GM21367 (cell line): ENCODE measurements around the gene ZMYND8.

Experiments used
- ATAC-seq: cut with Tn5 transposase; IDR thresholded peaks from one replicate; pipeline ENCODE4 v1.9.1; 2021; ENCODE audit not compliant: unreplicated experiment

The ZMYND8 gene

DNA sequence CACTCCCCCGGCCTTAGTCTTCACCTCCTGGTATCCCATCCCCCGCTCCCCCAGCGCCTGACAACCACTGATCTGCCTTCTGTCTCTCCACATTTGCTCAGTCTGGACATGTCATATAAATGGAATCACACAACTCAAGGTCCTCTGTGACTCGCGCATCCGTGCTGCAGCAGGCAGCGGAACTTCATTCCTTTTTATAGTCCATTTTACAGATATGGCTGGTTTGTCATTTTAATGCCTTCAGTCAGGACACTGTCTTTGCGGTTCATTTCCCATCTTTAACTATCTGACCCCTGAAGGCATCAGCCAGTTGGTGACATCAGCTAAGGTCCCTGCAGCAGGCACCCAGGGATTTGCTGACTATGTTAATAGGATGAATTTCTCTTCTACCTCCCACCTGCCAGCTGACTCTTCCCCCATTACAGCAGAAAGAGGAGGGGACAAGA, 125.7 kb downstream of the ZMYND8 start:
- ATAC-seq = no peak

DNA sequence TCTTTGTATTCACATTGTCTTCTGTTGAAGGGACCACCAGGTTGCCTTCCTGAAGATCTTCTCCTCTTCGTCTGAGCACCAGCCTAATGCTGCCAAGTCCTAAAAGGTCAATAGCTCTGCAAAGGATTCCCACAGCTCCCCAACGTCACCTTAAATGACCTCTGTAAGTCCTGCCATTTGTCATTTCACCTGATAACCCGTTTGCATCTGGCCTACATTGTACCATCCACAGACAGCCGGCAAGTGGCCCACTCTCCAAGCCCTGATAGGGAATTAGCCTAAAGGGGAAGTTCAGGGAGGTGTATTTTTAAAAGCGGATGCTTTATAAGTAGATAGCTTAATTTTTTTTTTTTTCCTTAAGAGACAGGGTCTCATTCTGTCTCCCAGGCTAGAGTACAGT, 127.8 kb downstream of the ZMYND8 start:
- no peak for ATAC-seq

DNA sequence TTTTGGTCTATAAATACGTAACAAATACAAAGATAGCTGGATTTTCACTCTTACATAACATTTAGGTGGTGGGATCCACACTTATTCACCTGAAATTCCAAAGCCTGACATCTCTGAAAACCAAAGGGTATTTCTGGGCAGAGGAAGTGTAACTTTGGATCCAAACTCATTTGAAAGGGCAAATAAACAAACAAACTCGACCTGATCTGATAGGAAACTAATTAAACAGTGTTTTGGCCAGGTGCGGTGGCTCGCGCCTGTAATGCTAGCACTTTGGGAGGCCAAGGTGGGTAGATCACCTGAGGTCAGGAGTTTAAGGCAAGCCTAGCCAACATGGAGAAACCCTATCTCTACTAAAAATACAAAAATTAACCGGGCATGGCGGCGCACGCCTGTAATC, 128.9 kb downstream of the ZMYND8 start:
- no peak for ATAC-seq

DNA sequence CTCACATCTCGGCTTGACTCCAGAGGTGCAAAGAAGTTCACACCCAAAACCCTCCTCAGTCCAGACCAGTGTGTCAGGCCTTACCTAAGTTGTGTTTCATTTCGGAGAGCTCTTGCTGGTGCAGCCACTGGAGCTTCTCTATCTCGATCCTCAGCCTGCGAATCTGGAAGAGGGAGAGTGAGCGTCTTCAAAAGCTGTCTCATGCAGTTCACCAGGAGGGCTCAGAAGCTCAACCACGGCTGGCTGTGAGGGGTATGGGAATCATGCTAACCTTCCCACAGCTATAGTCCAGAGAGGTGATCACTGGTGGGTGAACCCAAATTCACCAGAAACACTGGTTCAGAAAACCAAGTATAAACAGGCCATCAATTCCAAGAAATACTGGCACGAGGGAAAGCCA, 129.4 kb downstream of the ZMYND8 start:
- no peak for ATAC-seq

DNA sequence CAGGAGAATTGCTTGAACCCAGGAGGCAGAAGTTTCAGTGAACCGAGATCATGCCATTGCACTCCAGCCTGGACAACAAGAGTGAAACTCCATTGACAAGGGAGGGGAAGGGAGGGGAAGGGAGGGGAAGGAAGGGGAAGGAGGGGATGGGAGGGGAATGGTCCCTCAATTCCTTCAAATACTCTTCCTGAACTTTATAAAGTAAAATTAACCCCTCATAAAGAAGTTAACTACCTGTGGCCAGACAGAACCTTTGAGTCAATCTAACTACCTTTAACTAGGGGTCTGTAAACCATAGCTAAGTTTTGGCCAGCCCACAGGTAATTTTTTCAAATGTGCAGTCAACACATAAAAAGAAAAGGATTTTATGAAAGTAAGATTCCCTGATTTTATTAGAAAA, 131.0 kb downstream of the ZMYND8 start:
- ATAC-seq = no peak

DNA sequence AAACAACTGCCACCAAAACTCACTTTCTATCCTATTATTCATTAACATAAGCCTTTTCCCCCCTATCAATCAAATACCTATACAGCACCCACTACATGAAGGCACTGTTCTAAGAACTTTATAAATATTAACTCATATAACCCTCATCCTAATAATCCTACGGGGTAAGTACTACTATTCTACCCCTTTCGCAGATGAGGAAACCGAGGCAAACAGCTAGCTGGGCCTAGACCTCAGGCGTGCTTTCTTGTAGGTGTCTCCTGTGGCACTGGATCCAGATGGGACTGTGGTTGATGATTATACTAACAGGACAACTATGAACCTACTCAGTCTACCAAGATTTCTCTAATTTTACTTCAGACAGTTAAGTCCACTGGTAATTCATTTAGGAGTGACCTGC, 131.6 kb downstream of the ZMYND8 start:
- no peak for ATAC-seq

DNA sequence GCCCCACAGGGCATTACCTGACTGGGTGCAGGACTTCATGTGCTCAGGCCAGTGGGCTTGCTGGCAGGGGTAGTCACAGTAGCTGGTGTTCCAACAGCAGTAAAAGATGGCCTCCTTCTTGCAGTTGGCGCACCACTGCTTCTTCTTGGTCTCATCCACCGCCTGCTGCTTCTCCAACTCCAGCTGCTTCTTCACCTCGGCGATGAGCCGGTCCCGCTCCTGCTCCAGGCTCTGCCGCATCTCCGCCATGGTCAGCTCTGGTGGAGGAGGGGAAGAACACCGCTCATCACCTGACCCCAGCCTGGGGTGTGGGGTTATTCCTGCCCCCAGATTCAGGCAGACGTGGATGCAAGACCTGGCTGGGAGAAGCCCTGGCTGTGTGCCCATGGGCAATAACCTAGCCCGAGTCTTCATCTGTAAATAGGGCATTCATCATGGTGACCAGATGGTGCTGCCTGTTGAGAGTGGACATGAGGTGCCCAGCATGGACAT, 132.2 kb downstream of the ZMYND8 start:
- no peak for ATAC-seq

DNA sequence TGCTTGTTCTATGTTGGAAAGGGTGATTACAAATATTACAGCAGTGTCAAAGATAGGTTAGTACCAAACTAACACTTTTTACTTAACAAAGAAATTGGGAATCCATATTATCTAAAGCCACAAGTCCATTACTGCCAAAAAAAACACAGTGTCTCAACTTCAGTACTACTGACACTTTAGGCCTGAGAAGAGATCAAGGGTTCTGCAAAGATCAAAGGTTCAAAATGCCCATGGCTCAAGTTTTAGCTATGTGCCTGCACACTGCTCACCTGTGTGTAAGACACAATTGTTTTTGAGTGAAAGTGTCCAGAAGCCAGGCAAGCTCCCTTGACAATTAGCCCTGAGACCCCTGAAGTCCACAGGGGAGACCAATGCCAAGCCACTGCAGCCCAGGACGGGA, 132.6 kb downstream of the ZMYND8 start:
- no peak for ATAC-seq

DNA sequence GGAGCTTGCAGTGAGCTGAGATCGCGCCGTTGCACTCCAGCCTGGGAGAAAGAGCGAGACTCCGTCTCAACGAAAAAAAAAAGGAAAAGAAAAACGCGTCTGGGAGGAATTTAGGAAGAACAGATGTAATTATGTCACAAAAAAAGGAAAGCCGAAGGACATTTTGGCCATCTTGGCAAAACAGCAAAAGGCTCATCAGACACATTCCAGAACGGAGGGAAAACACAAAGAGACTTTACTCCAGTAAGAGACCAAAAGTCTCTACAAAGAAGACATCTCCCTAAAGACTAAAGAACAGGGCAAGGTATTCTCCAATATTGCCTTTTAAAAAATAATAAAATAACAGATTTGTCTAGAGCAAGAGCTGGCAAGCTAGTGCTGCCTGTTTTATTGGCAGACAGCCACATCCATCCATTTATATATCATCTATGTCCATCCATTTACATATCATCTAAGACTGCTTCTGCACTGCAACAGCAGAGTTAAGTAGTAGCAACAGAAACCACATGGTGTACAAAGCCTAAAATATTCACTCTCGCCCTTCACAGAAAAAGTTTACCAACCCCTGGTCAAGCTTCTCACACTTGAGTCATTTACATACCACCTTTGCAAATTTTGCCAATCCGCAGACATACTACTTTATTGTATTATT, 133.9 kb downstream of the ZMYND8 start:
- no peak for ATAC-seq

DNA sequence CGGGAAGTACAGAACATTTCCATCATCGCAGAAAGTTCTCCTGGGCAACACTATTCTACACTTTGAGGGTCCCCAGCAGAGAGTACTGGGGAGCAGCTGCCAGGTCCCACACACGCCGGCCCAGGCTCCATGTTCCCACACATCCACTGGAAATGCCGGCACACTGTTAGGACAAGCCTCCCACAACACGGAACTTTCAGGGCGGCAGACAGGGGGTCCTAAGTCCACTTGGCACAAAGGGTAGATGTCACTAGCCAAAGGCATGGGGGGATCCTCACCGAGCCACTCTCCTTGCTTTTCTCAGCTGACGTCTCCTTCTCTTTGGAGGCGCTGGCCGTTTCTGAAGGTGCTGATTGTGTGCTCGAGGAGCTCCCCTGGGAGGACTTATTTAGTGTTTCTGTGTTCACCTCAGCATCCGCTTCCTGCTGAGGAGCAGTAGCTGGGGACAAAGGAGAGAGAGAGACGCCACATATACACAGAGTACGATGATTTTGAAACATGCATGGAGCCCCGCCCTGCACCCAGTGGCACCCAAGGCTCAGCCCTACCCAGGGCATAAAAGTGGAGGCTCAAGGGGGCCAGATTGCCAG, 135.4 kb downstream of the ZMYND8 start:
- no peak for ATAC-seq

DNA sequence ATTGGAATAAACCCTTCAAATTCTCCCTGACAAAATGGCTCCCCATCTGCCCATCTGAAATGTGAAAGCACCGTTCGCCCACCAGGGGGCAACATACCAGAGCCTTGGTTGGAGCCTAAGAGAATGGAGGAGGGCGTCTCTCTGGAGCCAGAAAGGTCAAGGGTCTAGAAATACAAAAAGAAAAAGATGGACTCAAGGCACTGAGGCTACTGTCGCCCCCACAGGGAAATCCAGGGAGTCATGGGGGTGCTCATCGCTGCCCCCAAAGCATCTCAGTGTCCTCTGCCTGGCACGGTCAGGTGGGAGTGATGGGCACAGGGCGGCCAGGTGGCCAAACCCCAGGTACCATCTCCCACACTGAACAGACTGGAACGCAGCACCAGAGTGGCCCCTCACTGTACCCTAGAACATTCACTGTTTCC, 136.3 kb downstream of the ZMYND8 start:
- ATAC-seq = no peak

DNA sequence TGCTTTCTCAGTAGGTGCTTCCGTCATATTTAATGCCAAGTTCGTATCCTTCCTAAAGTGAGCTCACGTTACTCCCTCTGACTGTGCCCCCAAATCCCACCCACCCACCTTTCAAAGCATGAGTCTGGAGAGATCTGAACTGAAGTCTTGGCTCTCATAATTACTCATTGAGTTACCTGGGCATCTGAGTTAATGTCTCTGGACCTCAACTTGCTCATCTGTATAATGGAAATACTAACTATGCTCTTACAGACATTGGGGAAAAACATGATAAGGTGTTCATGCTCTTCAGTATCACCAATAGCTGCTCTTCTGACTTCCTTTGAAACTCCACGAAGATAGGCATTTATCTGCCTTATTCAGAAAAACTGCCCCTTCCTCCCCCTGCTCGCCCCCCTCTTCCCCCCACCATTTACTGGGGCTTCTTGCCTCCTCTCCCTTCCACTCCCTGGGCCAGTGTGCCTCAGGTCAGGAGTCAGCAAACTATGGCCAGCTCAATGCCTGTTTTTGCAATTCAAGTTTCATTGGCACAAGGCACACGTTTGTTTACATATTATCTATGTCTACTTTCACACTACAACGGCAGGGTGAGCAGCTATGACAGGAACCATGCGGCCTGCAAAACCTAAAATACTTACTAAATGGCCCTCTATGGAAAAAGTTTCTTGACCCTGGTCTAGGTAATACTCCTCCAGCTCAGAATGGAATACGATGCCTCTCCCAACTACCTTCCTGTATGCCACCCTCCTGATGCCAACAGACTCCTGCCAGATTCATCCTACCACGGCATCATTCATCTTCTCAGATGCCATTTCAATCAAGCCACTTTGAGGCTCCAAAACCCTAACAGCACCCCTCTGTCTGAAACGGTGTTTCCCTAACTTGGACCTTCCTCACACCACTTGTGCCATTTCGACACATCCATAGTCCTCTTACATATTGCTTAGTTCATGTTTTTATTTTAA, 138.7 kb downstream of the ZMYND8 start:
- no peak for ATAC-seq

DNA sequence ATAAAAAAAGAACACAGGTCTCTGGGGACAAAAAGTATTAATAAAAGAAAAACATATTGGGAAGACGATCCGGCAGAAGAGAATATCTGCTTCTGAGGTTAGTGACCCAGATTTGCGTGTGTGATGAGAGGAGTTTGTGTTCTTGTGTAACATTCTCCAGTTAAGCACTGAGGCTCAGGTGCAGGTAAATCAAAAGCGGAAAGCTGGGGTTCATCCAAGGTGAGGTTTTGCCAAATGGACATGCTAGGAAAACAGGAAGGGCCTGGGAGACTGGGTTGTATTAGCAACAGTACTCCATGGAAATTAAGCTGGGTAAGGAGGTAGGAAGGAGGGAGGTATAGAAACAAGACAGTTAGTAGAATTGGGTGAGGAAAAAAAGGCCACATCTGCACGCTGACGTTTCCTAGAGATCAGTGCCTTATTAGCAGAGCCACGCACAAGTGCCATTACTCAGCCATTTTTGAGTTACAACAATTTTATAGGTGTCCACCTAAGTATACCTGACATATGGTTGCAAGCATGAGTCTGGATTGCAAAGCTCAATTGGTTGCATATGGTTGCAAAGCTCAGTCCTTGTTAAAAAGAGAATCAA, 139.6 kb downstream of the ZMYND8 start:
- ATAC-seq = no peak

DNA sequence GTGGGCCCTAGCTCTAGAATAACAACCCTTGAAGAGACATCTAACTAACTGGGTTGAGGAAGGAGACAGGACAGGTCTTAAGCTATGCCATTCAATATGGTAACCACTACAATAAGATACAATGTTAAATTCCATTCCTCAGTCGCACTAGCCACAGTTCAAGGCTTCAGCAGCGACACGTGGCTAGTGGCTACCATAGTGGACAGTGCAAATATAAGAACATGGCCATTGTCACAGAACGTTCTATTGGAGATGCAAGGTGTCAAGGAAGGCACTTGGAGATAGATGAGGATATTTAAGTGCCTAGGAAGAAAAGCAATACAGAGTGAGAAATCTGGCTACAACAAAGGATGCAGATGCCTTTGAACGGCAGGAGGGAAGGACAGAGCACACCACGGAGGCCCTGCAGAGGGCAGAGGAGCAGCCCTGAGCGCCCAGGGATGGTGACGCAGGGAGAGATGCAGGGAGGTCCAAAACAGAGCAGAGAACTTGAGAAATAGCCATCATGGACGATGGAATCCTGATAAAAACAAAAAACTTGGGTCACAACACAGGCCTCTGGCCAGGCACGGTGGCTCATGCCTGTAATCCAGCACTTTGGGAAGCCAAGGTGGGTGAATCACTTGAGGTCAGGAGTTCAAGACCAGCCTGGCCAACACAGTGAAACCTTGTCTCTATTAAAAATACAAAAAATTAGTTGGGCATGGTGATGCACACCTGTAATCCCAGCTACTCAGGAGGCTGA, 140.7 kb downstream of the ZMYND8 start:
- ATAC-seq = no peak

DNA sequence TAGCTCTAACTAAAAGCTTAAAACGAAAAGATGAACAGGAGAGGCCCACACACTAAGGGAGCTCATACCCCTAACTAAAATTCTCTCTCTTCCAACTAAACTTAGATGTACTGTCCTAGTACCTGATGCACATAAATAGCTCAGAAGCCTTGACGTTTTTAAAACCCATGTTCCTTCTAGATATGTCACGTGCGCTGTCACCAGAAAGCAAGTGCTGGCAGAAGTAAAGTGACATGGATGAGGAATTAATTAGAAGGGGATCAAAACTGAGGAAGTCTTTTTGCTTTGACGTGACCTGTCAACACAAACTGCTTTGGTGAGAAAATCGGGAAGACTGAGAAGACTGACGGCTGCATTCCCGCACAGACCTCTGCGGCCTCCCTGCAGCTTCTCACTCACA, 142.5 kb downstream of the ZMYND8 start:
- ATAC-seq = no peak

DNA sequence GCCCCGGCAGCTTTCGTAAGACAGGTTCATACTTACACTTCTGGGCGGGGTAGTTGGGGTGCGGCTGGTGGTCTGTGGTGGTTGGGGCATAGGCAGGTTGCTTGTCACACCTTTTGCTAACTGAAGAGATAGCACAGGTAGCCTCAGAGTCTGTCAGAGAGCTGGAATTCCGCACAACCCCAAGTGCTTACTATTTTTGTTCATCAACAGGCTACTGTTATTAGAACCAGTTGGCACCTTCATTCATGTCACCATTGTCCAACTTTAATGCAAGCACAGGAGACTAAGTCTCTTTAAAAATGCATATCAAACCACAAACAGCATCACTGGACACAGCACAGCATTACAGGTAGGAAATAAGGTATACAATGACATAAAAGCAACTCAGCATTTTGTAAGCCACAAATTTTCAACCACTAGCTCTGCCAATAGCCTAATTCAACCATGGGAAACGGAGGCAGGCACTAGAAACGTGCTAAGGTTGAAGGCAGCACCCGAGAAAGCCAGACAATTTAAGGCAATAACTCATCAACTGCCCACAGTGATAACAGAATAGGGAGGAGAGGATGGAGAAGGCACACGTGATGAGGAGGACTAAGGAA, 143.8 kb downstream of the ZMYND8 start:
- ATAC-seq = no peak

DNA sequence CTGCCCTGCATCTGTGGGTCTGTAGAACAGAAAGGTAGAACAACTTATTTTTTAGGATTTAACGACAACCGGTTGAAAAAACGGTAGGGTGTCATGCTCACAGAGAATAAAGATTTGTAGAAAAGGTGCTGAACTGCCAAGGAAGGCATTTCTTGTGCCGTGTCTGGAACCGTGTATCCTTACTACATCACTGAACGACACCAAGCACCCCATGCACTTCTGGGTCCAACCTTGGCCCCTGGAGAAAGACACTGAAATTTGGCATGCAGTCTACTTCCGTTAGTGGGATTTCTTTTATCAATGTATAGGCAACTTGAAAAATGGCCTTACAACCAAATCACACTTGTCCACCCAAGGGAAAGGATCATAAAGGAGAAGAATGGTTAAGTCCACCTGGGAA, 145.5 kb downstream of the ZMYND8 start:
- ATAC-seq = no peak

DNA sequence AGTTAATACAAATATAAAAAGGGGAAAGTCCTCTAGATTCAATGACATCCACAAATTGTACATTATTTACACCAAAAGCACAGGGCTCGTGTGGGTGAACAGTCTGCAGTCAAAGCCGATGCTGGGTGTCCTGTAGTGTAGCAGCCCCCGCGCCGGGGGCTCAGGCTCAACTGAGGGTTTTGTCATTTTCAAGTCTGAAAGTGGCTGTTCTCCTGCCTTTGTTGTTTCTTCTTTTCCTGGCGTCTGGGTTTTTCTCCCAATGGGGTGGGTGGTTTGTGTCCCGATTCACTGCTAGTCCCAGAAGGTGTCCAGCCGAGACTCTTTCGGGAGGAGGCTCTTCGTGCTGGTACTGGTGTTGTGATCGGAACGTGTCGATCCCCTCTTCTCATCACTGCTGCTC, 146.0 kb downstream of the ZMYND8 start:
- ATAC-seq = no peak

DNA sequence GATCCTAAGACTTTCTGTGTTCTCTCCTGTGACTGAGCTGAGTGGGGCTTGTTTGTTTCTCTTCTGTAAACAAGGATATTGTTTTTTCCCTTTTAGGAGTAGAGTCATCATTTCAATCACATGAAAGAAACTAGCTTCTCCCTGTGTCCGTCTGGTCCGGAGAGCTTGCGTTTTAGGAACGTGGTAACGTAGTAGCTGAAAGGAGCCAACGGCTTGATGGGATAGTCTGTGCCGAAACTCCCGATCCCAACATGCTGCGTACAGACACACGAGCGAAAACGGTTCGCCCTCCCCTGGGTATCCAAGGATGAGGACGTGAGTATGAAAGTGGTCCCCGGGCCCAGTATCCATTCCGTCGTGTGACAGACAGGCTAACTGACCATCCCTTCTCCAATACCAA, 146.5 kb downstream of the ZMYND8 start:
- no peak for ATAC-seq

DNA sequence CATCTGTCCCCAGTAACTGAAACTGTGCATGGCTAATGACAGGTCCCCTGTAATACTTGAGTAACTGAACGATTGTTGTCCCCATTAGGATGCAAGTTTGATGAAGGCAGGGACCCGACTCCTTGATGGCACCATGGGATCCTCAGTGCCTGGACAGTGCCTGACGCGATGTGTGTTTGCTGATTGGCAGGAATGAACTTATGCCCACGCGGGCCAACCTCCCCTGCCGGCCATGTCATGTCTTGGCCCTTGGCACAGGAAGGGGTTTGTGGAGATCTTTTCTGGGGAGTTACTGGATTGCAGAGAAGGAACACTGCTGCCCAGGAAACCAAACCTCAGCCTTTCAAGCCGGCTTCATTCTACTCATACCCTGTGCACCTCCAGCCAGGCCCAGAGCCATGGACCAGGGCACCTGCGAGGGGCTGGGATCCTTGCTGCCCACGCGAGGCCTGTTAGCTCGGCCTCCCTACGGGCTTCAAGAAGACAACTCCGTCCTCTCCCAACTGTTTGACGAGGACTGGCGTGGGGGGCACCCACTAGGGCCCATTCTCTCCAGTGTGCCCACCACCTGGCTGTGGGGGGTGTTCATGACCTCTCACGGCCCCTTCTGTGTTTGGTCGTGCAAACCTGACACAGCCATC, 147.8 kb downstream of the ZMYND8 start:
- ATAC-seq = no peak
